MCF 10A (cell line): Measurements from ENCODE around the gene TWNK. TPM values are rescaled to one million over a fixed set of nuclear protein-coding genes. Genes with fewer than 3 reads are reported as not detected.

Source experiments
- BruUV-seq: library from RNA; stranded (reverse); fragments of 400-500 nt; replicated peaks from 2 replicates; lab custom pipeline; 2021; lab: Mats Ljungman, UMichigan
- CTCF ChIA-PET: fragments of 300-600 bp; sonication (Branson Sonifier 250); formaldehyde crosslinking; extraction: SDS; loops from one replicate; lab custom pipeline; 2021; ENCODE audit warnings: antibody characterized with exemption, inconsistent platforms; lab: Yijun Ruan, JAX
- POLR2A ChIA-PET: fragments of 300-600, 350-650 bp; sonication (Branson Sonifier 250); formaldehyde crosslinking; extraction: SDS; loops from one replicate; lab custom pipeline; 2020; ENCODE audit warnings: antibody characterized with exemption, inconsistent platforms; lab: Yijun Ruan, JAX
- DNase-seq: peaks from one replicate; pipeline ENCODE4 v3.0.0-alpha.2; 2018; ENCODE audit not compliant: unreplicated experiment
- H3K27ac Mint-ChIP-seq: one replicate; pipeline ENCODE4 v1.8.0; 2022; ENCODE audit warnings: mild to moderate bottlenecking, low read depth, mixed read lengths; ENCODE audit not compliant: unreplicated experiment
- H3K27me3 Mint-ChIP-seq: one replicate; pipeline ENCODE4 v1.8.0; 2022; ENCODE audit warnings: mixed read lengths; ENCODE audit not compliant: insufficient read depth, unreplicated experiment
- H3K36me3 Mint-ChIP-seq: one replicate; pipeline ENCODE4 v1.8.0; 2022; ENCODE audit warnings: mild to moderate bottlenecking, moderate library complexity, mixed read lengths; ENCODE audit not compliant: insufficient read depth, unreplicated experiment
- H3K4me1 Mint-ChIP-seq: one replicate; pipeline ENCODE4 v1.8.0; 2022; ENCODE audit warnings: mixed read lengths; ENCODE audit not compliant: insufficient read depth, unreplicated experiment
- H3K4me3 Mint-ChIP-seq: one replicate; pipeline ENCODE4 v1.8.0; 2022; ENCODE audit warnings: mild to moderate bottlenecking, moderate library complexity, mixed read lengths; ENCODE audit not compliant: unreplicated experiment
- H3K9me3 Mint-ChIP-seq: one replicate; pipeline ENCODE4 v1.8.0; 2022; ENCODE audit warnings: mixed read lengths; ENCODE audit not compliant: unreplicated experiment
- intact Hi-C: fragments of 100-400 bp; cut with micrococcal nuclease; formaldehyde crosslinking; loops from 2 replicates; pipeline ENCODE4 v1.14.1; 2022
- total RNA-seq: library from RNA; stranded (reverse); gene quantifications from 2 replicates; pipeline ENCODE4 v1.2.3, GENCODE V29; 2022
- TF ChIP-seq, protein P1 (sequence below): fragments of 200-600 bp; IDR thresholded peaks from one replicate; pipeline ENCODE4 v1.8.0; 2022; ENCODE audit warnings: antibody characterized with exemption, mild to moderate bottlenecking; ENCODE audit not compliant: unreplicated experiment

The TWNK gene
- total RNA-seq, 1 experiment from 2014 or later = 27.9 TPM

GRCh38 chr10:100980311-100980710 is 7.0 kb upstream of the TWNK start:
- POLR2A ChIA-PET = interaction anchor here (0.5 kb wide), 1 partner anchor 88 kb away, joined by 4 read pairs; no protein-coding TSS in a partner anchor
- BruUV-seq = no TSS peak
- intact Hi-C loops = no loop called here
- no peak overlapping the region for H3K4me3 Mint-ChIP-seq
- H3K9me3 Mint-ChIP-seq = no peaks in the 10 kb centered on the region
- no peaks in the 10 kb centered on the region for H3K4me1 Mint-ChIP-seq
- no peaks in the 10 kb centered on the region for H3K27me3 Mint-ChIP-seq
- no peak for DNase-seq
- CTCF ChIA-PET = interaction anchor here (0.6 to 1.2 kb wide), 2 partner anchors 17 to 34 kb away, joined by 3 read pairs; no protein-coding TSS in a partner anchor
- H3K27ac Mint-ChIP-seq = no peak overlapping the region
- TF ChIP-seq, protein P1, sequence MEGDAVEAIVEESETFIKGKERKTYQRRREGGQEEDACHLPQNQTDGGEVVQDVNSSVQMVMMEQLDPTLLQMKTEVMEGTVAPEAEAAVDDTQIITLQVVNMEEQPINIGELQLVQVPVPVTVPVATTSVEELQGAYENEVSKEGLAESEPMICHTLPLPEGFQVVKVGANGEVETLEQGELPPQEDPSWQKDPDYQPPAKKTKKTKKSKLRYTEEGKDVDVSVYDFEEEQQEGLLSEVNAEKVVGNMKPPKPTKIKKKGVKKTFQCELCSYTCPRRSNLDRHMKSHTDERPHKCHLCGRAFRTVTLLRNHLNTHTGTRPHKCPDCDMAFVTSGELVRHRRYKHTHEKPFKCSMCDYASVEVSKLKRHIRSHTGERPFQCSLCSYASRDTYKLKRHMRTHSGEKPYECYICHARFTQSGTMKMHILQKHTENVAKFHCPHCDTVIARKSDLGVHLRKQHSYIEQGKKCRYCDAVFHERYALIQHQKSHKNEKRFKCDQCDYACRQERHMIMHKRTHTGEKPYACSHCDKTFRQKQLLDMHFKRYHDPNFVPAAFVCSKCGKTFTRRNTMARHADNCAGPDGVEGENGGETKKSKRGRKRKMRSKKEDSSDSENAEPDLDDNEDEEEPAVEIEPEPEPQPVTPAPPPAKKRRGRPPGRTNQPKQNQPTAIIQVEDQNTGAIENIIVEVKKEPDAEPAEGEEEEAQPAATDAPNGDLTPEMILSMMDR = no peak
- peaks cover 28% of the 10 kb centered on the region for H3K36me3 Mint-ChIP-seq

DNA sequence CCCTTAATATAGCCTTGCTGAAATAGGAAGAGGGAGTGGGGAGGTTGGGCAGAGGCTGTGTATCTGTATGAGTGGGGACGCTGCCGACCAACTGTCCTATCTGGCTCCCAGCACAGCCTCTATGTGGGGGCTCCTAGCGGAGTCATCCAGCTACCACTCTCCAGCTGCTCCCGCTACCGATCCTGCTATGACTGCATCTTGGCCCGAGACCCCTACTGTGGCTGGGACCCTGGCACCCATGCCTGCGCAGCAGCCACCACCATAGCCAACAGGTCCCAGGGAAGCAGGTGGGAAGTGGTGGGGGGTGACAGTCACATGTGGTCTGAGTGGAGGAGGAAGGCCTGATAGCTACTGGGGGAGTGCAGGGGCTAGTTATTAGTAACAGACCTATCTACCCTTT is 6.6 kb upstream of the TWNK start:
- no peak for DNase-seq
- Mint-ChIP-seq H3K4me1 (no peaks in the 10 kb centered on the region), H3K36me3 (peaks cover 28% of the 10 kb centered on the region), H3K27ac (no peak overlapping the region), H3K27me3 (no peaks in the 10 kb centered on the region), H3K9me3 (no peaks in the 10 kb centered on the region), H3K4me3 (no peak overlapping the region)
- CTCF ChIA-PET = interaction anchor here (1.2 kb wide), 1 partner anchor 33 kb away, joined by 3 read pairs; no protein-coding TSS in a partner anchor
- POLR2A ChIA-PET = interaction anchor here (1.2 kb wide), 1 partner anchor 62 kb away, joined by 4 read pairs; no protein-coding TSS in a partner anchor
- intact Hi-C loops = no loop called here
- TF ChIP-seq, protein P1 = no peak
- BruUV-seq = no TSS peak

GRCh38 chr10:100981178-100981772 is 6.1 kb upstream of the TWNK start:
- H3K27me3 Mint-ChIP-seq = no peaks in the 10 kb centered on the region
- TF ChIP-seq, protein P1 = no peak
- POLR2A ChIA-PET = interaction anchor here (0.7 to 1.2 kb wide), 2 partner anchors 62 to 99 kb away, joined by 3 to 4 read pairs; no protein-coding TSS in a partner anchor
- no peak for DNase-seq
- H3K27ac Mint-ChIP-seq = no peak overlapping the region
- BruUV-seq = no TSS peak
- CTCF ChIA-PET = interaction anchor here (0.6 to 1.2 kb wide), 2 partner anchors 11 to 33 kb away, joined by 3 read pairs; no protein-coding TSS in a partner anchor
- H3K9me3 Mint-ChIP-seq = no peaks in the 10 kb centered on the region
- H3K4me3 Mint-ChIP-seq = no peak overlapping the region
- no peaks in the 10 kb centered on the region for H3K4me1 Mint-ChIP-seq
- H3K36me3 Mint-ChIP-seq = peaks cover 28% of the 10 kb centered on the region
- intact Hi-C loops = no loop called here

DNA sequence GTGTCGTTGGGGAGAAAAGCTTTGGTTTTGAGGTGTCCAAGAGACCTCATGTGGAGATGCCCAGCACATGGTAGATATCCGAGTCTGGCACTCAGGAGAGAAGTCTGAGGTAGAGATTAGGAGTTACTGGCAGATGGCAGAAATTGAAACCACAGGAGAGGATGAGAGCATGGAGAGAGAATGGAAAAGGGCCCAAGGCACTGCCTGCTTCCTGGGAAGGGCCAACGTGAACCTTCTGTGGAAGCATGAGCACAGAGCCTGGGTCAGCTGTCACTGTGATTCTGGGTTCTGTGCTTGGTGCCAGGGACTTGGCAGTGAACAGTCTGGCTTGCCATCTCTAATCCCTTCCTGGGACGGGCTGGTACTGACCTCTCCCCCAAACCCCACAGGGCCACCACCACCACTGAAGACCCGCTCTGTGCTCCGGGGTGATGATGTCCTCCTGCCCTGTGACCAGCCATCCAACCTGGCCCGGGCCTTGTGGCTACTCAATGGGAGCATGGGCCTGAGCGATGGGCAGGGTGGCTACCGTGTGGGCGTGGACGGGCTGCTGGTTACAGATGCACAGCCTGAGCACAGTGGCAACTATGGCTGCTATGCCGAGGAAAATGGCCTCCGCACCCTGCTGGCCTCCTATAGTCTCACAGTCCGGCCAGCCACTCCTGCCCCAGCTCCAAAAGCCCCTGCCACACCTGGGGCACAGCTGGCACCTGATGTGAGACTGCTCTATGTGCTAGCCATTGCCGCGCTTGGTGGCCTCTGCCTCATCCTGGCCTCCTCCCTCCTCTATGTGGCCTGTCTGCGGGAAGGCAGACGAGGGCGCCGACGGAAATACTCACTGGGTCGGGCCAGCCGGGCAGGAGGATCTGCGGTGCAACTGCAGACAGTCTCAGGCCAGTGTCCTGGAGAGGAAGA is 4.2 kb upstream of the TWNK start:
- Mint-ChIP-seq H3K9me3 (no peaks in the 10 kb centered on the region), H3K27ac (peak overlapping the region; percentile 36), H3K4me3 (no peak overlapping the region), H3K27me3 (no peaks in the 10 kb centered on the region), H3K4me1 (peaks cover 5% of the 10 kb centered on the region), H3K36me3 (peaks cover 22% of the 10 kb centered on the region)
- ChIA-PET POLR2A (no interaction called here), CTCF (interaction anchor here (0.6 kb wide), 1 partner anchor 32 kb away, joined by 3 read pairs; no protein-coding TSS in a partner anchor)
- intact Hi-C loops = no loop called here
- DNase-seq = no peak
- TF ChIP-seq, protein P1 = no peak
- BruUV-seq = no TSS peak
